ENCODE data around the gene FNDC10.
"Not testable (repeated sequence)": the region's sequence is repeated elsewhere in the genome, so short reads cannot be mapped to it uniquely, and the experiment has no call there.

GRCh38 chr1:1636621-1637478 is 36.9 kb upstream of the FNDC10 start:
- not testable (repeated sequence) for TF ChIP-seq CTBP1 (IDR thresholded peaks at IDR 0.05; ENCODE audit: borderline replicate concordance); SUZ12 (IDR thresholded peaks at IDR 0.05); TARDBP (IDR thresholded peaks at IDR 0.05); SP1 (IDR thresholded peaks at IDR 0.05)

Data from HEK293T (cell line).